GM19328 (cell line): Measurements from ENCODE around the gene PEX19.
"Not testable (repeated sequence)": the region's sequence is repeated elsewhere in the genome, so short reads cannot be mapped to it uniquely, and the experiment has no call there.

Experiments used
- ATAC-seq: cut with Tn5 transposase; IDR thresholded peaks from one replicate; pipeline ENCODE4 v1.9.1; 2021; ENCODE audit warnings: mild to moderate bottlenecking, moderate library complexity; ENCODE audit not compliant: unreplicated experiment

PEX19 gene, protein sequence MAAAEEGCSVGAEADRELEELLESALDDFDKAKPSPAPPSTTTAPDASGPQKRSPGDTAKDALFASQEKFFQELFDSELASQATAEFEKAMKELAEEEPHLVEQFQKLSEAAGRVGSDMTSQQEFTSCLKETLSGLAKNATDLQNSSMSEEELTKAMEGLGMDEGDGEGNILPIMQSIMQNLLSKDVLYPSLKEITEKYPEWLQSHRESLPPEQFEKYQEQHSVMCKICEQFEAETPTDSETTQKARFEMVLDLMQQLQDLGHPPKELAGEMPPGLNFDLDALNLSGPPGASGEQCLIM

GRCh38 chr1:160284782-160285344, at the start of gene PEX19:
PEX19 (minus strand) TSS chr1:160285133; CDS start chr1:160285124, 9 bp downstream.
- ATAC-seq = peak; percentile 89

- ATAC-seq = no peak
These were observed 47.6 kb upstream of the PEX19 start for GRCh38 chr1:160332516-160332915.

GRCh38 chr1:160330119-160330518, 45.2 kb upstream of the PEX19 start:
- no peak for ATAC-seq

DNA sequence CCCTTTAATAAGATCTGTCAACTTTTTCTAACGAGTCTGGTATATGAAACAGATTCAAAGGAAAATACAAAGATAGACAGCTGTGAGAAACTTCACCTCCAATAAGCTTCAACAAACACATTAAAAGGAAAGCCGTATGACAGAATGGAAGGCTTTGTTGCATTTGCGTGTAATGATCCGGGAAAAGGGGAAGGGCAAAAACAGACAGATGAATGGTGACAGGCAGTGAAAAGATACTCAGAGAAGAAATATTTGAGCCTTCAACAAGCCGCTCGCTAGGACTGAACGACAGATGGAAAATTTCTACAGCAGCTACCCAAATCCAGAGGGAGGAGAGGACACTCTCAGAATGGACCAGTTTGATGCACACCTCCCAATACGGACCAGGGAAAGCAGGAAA, 43.3 kb upstream of the PEX19 start:
- ATAC-seq = no peak

DNA sequence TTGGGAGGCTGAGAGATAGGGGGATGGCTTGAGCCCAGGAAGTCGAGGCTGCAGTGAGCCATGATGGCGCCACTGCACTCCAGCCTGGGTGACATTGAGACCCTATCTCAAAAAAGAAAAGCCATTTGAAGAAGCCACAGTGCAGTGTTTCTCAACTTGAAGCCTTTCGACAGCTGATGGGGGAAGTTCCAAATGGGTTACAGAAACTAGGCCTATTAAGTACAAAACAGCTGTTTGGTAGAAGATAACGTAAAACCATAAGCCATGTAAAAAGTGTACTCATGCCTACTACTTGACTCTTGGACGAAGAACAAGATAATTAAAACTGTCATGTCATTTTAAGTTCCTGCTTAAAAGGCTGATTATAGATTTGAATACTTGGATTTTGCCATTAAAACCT, 41.5 kb upstream of the PEX19 start:
- ATAC-seq = no peak

GRCh38 chr1:160325252-160325651, 40.3 kb upstream of the PEX19 start:
- no peak for ATAC-seq

DNA sequence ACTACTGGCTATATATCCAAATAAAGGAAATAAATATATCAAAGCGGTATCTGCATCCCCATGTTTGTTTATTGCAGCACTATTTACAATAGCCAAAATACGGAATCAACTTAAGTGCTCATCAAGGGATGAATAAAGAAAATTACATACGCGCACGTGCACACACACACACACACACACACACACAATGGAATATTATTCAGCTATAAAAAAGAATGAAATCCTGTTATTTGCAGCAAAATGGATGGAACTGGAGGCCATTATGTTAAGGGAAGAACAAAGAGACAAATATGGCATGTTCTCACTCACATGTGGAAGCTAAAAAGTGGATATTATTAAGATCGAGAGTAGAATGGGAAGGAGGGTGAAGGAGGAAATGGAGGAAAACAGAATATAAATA, 37.9 kb upstream of the PEX19 start:
- ATAC-seq = no peak

DNA sequence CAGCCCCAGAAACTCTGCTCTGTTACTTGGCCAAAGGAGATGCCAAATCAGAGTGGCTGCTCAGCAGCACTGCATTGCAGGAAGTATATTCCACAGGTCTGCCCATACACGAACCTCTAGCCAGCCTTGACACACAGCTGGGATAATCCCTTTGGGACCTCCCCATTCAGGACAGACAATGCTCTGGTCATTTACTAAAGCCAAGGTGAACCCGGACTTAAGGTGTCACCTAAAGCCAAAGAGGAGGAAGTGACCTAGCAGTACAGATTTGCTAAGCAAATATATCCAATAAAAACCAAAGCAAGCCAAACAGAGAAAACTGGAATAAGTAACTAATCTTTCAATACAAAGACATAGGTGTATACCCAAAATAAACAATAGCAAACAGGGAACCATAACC, 30.4 kb upstream of the PEX19 start:
- ATAC-seq = no peak

DNA sequence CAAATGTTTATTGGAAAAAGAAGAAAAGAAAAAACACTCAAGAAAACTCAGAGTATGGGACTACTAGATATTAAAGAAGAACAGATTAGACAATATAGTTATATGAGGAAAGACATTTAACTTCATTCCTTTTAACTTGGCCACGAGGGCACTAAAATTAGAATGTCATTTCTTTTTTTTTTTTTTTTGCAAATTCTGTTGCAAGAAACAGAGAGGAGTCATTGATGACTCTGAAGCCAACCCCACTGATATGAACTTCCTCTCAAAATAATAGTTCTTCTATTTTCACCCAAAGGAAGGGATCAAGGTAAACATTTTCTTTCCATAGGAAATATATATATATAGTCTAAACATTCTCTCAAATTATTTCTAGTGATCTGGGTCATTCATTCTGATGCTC, 24.6 kb upstream of the PEX19 start:
- ATAC-seq = no peak

DNA sequence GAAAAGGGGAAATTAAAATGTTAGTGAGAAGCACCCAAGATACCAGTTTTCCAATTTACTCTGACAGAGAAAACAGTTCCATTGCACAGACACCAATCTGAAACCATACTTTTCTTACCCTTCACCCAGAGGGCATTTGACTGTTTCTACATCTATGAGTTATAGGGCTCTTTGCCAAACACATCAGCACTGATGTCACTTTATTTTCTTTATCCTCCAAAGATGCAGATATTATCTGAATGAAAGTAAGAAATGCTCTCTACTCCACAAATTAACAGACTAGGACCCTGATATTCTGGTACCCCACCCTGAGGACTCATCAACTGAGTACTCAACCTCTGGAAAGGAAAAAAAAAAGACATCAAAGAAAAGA, 24.2 kb upstream of the PEX19 start:
- ATAC-seq = no peak

GRCh38 chr1:160308451-160309184, 23.7 kb upstream of the PEX19 start:
- ATAC-seq = no peak

DNA sequence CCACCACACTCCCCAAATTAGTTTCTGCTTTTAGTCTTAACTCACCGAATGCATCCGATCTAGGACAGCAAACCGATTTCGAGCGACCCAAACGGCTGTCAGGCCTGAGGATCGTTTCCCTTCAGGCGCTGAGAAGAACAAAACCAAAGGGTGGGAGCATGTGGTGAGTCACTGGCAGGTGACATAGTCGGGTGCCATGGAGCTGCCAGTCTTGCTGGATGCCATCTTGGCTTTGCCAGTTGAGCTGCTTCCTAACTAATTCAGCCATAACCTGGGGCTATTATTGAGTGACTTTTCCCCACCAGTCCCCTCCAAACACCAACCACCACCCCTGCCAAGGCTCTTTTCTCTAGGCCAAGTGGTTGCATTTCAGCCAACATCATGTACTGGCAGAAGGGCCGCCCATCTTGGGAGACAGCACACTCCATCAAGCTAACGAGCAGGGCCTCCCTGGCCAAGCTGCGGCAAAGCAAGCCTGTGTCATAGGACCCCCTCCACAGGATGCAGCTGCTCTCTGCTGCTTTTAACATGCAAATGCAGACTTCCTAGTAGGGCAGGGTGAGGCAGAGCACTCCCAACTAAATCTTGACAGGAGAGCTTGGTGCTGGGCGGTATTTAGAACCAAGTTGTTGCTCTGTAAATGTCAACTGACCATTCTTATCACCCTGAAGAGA, 22.3 kb upstream of the PEX19 start:
- no peak for ATAC-seq

DNA sequence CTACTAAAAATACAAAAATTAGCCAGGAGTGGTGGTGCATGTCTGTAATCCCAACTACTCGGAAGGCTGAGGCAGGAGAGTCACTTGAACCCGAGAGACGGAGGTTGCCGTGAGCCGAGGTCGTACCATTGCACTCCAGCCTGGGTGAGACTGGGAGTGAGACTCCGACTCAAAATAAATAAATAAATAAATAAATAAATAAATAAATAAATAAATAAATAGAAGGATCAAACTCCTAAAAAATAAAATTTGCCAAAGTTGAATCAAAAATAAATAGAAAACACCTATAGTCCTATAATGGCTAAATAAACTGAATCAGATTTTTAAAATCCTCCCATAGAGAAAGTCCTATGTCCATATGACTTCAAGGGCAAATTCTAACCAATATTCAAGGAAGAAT, 15.2 kb upstream of the PEX19 start:
- no peak for ATAC-seq

DNA sequence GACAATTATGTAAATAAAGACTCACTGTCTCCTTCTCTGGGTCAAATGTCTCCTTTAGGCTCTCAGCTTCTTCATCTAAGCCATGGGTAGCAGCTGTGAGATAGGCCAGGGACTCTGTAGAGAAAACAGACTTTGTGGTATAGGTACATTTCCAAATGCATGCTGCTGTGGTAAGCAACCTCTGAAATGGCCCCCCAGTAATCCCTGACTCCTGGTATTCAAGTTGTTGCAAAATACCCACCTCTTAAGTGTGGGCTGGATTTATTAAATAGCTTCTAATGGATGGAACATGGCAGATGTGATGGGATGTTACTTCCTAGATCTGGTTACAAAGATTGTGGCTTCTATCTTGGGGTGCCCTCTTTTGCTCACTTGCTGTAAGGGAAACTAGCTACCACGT, 11.1 kb upstream of the PEX19 start:
- no peak for ATAC-seq

GRCh38 chr1:160293020-160293968, 8.4 kb upstream of the PEX19 start:
- no peak for ATAC-seq

- peak; percentile 66 for ATAC-seq
These were observed 6.6 kb upstream of the PEX19 start for GRCh38 chr1:160291248-160292220.

- not testable (repeated sequence) for ATAC-seq
These were observed 2.8 kb upstream of the PEX19 start for GRCh38 chr1:160287769-160288168.

DNA sequence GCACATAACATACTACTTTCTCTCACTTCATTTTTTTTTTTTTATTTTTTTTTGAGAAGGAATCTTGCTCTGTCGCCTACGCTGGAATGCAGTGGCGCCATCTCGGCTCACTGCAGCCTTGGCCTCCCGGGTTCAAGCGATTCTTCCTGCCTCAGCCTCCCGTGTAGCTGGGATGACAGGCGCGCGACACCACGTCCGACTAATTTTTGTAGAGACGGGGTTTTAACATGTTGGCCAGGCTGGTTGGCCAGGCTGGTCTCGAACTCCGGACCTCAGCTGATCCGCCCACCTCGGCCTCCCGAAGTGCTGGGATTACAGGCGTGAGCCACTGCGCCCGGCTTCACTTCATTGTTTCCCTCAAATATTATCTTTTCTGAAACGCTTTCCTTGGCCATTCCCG, 573 bp upstream of the PEX19 start:
- ATAC-seq = no peak

- peak; percentile 25 for ATAC-seq
These were observed 632 bp downstream of the PEX19 start for GRCh38 chr1:160284220-160284781.
